Measurements from ENCODE around the gene TMC6. TPM values are rescaled to one million over a fixed set of nuclear protein-coding genes. Genes with fewer than 3 reads are reported as not detected.
A peak's percentile ranks its signal among the peaks of the same experiment; 100 is the strongest.
"Not testable (repeated sequence)": the region's sequence is repeated elsewhere in the genome, so short reads cannot be mapped to it uniquely, and the experiment has no call there.

The TMC6 gene
- total and polyA plus RNA-seq, 4 donors = 5.5 to 63.2 (median 21.4) TPM

DNA sequence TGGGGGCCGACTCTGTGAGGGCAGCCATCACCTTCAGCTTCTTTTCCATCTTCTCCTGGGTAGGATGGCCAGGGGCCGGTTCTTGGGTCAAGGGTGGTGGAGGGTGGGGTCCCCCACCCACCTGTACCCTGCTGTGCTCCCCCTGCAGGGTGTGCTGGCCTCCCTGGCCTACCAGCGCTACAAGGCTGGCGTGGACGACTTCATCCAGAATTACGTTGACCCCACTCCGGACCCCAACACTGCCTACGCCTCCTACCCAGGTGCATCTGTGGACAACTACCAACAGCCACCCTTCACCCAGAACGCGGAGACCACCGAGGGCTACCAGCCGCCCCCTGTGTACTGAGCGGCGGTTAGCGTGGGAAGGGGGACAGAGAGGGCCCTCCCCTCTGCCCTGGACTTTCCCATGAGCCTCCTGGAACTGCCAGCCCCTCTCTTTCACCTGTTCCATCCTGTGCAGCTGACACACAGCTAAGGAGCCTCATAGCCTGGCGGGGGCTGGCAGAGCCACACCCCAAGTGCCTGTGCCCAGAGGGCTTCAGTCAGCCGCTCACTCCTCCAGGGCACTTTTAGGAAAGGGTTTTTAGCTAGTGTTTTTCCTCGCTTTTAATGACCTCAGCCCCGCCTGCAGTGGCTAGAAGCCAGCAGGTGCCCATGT, 43.2 kb upstream of the TMC6 start:
- H3K27me3 ChIP-seq (ENCODE audit: control insufficient read depth in 1 of 2, insufficient read depth in 2 of 2, low read length in 1 of 2); H3K9me3 ChIP-seq (ENCODE audit: control insufficient read depth, low read length); H3K27ac ChIP-seq (ENCODE audit: low read depth in 1 of 2, low read length in 2 of 2); H3K4me1 ChIP-seq (ENCODE audit: control insufficient read depth in 1 of 2, insufficient read depth in 2 of 2, low read length in 2 of 2); H3K4me3 ChIP-seq (ENCODE audit: low read length in 2 of 2); DNase-seq; ATAC-seq (ENCODE audit: low FRiP score); H3K36me3 ChIP-seq (ENCODE audit: control insufficient read depth in 1 of 2, insufficient read depth in 2 of 2, low read length in 1 of 2): not testable (repeated sequence)
- intact Hi-C loops (cut with DNase I) = loop anchor here in 1 of 2 donors (5.0 kb wide), 1 partner anchor 59 kb away; no protein-coding TSS in a partner anchor
- 81 to 89% methylated on average over 16 to 19 of the region's 19 CpGs for WGBS, 2 donors

DNA sequence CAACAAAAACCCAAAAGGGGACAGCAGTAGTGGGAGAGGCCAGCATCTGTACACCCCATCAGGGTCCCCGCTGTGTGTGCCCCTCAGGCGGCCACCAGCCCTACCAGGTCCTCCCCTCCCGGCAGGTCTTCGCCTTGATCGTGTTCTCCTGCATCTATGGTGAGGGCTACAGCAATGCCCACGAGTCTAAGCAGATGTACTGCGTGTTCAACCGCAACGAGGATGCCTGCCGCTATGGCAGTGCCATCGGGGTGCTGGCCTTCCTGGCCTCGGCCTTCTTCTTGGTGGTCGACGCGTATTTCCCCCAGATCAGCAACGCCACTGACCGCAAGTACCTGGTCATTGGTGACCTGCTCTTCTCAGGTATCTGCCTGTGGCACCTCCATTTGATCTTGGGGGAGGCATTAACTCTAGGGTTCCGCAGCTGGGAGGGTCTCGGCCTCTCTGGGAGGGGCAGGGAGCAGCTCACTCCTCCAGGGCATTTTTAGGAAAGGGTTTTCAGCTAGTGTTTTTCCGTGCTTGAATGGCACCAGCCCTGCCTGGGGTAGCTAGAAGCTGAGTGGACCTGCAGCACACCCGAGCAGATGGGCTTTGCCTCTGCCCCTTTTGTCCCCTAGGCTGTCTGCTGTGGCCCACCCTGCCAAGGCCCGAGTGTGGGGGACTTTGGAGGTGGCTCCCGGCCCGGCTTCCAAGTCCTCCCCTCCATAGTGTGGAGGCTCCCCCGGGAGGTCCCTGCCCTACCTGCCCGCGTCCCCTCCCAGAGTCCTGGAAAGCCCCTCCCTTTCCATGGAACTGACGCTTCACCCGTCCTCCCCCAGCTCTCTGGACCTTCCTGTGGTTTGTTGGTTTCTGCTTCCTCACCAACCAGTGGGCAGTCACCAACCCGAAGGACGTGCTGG, 42.4 kb upstream of the TMC6 start:
- Histone ChIP-seq H3K27me3 (ENCODE audit: control insufficient read depth in 1 of 2, insufficient read depth in 2 of 2, low read length in 1 of 2) (no peaks in the 10 kb centered on the region), H3K27ac (ENCODE audit: low read depth in 1 of 2, low read length in 2 of 2) (no peak overlapping the region), H3K4me3 (ENCODE audit: low read length in 2 of 2) (no peak overlapping the region), H3K4me1 (ENCODE audit: control insufficient read depth in 1 of 2, insufficient read depth in 2 of 2, low read length in 2 of 2) (no peaks in the 10 kb centered on the region), H3K9me3 (ENCODE audit: control insufficient read depth, low read length) (no peaks in the 10 kb centered on the region), H3K36me3 (ENCODE audit: control insufficient read depth in 1 of 2, insufficient read depth in 2 of 2, low read length in 1 of 2) (no peaks in the 10 kb centered on the region)
- DNase-seq = no peak
- no peak for ATAC-seq (ENCODE audit: low FRiP score)
- intact Hi-C loops (cut with DNase I) = loop anchor here in 1 of 2 donors (5.0 kb wide), 1 partner anchor 59 kb away; no protein-coding TSS in a partner anchor
- WGBS, 2 donors = 88 to 89% methylated on average over 31 of the region's 31 CpGs

DNA sequence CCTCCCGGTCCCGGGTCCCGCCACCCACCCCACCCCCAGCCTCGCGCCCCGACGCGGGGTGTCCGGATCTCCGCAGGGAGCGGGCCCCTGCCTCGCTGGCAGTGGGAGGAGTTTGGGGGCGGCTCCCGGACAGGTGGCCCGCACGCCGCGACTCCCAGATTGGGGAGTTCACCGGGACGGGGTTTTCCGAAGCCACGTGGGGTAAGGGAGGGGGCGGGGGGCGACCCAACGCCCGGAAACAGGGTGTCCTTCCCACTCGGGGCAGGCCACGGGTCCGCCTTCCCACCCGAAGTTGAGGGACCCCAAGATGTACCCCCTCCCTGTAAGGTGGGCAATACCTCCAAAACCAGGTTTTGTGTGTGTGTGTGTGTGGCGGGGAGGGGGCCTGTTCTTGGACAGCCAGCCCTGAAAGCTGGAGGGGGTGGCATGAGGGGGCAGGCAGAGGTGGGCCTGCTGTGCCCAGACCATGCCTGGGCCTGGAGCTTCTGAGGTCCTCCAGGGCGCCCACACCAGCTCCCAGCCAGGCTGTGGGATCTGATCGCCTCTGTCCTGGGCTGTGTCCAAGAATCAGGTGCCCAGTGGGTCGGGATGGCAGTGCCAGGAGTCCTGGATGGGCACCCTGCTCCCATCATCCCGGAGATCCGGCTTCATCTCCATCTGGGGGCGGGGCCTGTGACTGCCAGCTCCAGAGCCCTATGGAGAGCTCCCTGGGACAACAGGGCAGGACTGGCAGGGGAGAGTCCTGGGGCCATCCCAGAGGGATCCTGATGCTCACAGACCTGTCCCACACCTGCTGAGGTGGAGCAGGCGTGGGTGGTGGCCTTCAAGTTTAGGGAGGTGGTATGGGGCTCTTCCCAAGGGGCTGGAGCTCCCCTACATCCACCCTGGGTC, 40.6 kb upstream of the TMC6 start:
- no peaks in the 10 kb centered on the region for H3K4me1 ChIP-seq (ENCODE audit: control insufficient read depth in 1 of 2, insufficient read depth in 2 of 2, low read length in 2 of 2)
- no peaks in the 10 kb centered on the region for H3K27me3 ChIP-seq (ENCODE audit: control insufficient read depth in 1 of 2, insufficient read depth in 2 of 2, low read length in 1 of 2)

DNA sequence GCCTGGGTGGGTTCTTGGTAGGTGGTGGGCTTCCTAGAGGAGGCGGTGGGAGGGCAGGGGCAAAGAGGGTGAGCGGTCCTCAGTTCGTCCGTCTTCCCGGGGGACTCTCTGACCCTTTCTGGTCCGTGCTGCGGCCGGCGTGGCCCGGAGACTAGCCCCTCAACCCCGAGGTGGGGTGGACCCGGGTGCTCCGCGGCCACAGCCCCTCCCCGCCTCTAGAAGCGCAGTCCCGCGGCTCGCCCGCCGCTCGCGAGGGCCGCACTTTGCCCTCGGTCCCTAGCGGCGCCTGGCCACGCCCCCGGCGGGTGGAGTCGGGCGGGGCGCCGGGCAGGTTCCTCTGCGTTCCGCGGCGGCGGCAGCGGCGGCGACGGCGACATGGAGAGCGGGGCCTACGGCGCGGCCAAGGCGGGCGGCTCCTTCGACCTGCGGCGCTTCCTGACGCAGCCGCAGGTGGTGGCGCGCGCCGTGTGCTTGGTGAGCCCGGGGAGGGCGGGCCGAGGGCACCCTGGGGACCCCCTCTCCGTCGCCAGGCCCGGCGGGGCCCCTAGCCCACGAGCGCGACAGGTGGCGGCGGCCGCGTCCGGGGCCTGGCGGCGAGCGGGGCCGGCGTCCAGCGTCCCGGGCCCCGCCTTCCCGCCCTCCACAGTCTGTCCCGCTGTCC, 39.8 kb upstream of the TMC6 start, which contains the start of gene SYNGR2:
Gene SYNGR2 (plus strand): TSS at position 340 of the 661 bp plus-strand sequence. CDS start 36 bp downstream, at position 376.
- Histone ChIP-seq H3K4me1 (ENCODE audit: control insufficient read depth in 1 of 2, insufficient read depth in 2 of 2, low read length in 2 of 2) (no peaks in the 10 kb centered on the region), H3K27ac (ENCODE audit: low read depth in 1 of 2, low read length in 2 of 2) (peak within 1 kb of the TSS; percentile 70 to 84), H3K9me3 (ENCODE audit: control insufficient read depth, low read length) (no peaks in the 10 kb centered on the region), H3K4me3 (ENCODE audit: low read length in 2 of 2) (peak within 1 kb of the TSS; percentile 76 to 84), H3K36me3 (ENCODE audit: control insufficient read depth in 1 of 2, insufficient read depth in 2 of 2, low read length in 1 of 2) (no peaks in the 10 kb centered on the region), H3K27me3 (ENCODE audit: control insufficient read depth in 1 of 2, insufficient read depth in 2 of 2, low read length in 1 of 2) (no peaks in the 10 kb centered on the region)
- ATAC-seq (ENCODE audit: low FRiP score) = peak; percentile 81
- peak; percentile 91 to 94 for DNase-seq
- WGBS, 2 donors = 0 to 1% methylated on average over 67 to 84 of the region's 84 CpGs
- intact Hi-C loops (cut with DNase I) = no loop called here

More for the DNA sequence above, 40.6 kb upstream of the TMC6 start:
- Histone ChIP-seq H3K27ac (ENCODE audit: low read depth in 1 of 2, low read length in 2 of 2) (peak overlapping the region; percentile 58 to 84), H3K36me3 (ENCODE audit: control insufficient read depth in 1 of 2, insufficient read depth in 2 of 2, low read length in 1 of 2) (no peaks in the 10 kb centered on the region), H3K4me3 (ENCODE audit: low read length in 2 of 2) (peak overlapping the region; percentile 76 to 84), H3K9me3 (ENCODE audit: control insufficient read depth, low read length) (no peaks in the 10 kb centered on the region)
- 4 to 11% methylated on average over 17 to 38 of the region's 38 CpGs for WGBS, 2 donors
- peak; percentile 79 to 86 for DNase-seq
- no peak for ATAC-seq (ENCODE audit: low FRiP score)
- intact Hi-C loops (cut with DNase I) = no loop called here

GRCh38 chr17:78166416-78166815, 37.9 kb upstream of the TMC6 start:
- WGBS, 2 donors = 70 to 73% methylated on average over 6 of the region's 6 CpGs
- ATAC-seq (ENCODE audit: low FRiP score) = no peak
- Histone ChIP-seq H3K4me1 (ENCODE audit: control insufficient read depth in 1 of 2, insufficient read depth in 2 of 2, low read length in 2 of 2) (no peaks in the 10 kb centered on the region), H3K27ac (ENCODE audit: low read depth in 1 of 2, low read length in 2 of 2) (no peak overlapping the region), H3K9me3 (ENCODE audit: control insufficient read depth, low read length) (no peaks in the 10 kb centered on the region), H3K36me3 (ENCODE audit: control insufficient read depth in 1 of 2, insufficient read depth in 2 of 2, low read length in 1 of 2) (no peaks in the 10 kb centered on the region), H3K4me3 (ENCODE audit: low read length in 2 of 2) (no peak overlapping the region), H3K27me3 (ENCODE audit: control insufficient read depth in 1 of 2, insufficient read depth in 2 of 2, low read length in 1 of 2) (no peaks in the 10 kb centered on the region)
- no peak for DNase-seq
- intact Hi-C loops (cut with DNase I) = no loop called here

GRCh38 chr17:78164748-78165607, 36.4 kb upstream of the TMC6 start:
- 87 to 93% methylated on average over 15 to 16 of the region's 16 CpGs for WGBS, 2 donors

GRCh38 chr17:78163881-78164747, 35.6 kb upstream of the TMC6 start:
- no peaks in the 10 kb centered on the region for H3K9me3 ChIP-seq (ENCODE audit: control insufficient read depth, low read length)
- no peaks in the 10 kb centered on the region for H3K4me1 ChIP-seq (ENCODE audit: control insufficient read depth in 1 of 2, insufficient read depth in 2 of 2, low read length in 2 of 2)
- no peak for DNase-seq
- no peak overlapping the region for H3K27ac ChIP-seq (ENCODE audit: low read depth in 1 of 2, low read length in 2 of 2)
- no peak overlapping the region for H3K4me3 ChIP-seq (ENCODE audit: low read length in 2 of 2)
- intact Hi-C loops (cut with DNase I) = no loop called here
- H3K27me3 ChIP-seq (ENCODE audit: control insufficient read depth in 1 of 2, insufficient read depth in 2 of 2, low read length in 1 of 2) = no peaks in the 10 kb centered on the region
- H3K36me3 ChIP-seq (ENCODE audit: control insufficient read depth in 1 of 2, insufficient read depth in 2 of 2, low read length in 1 of 2) = no peaks in the 10 kb centered on the region
- whole genome bisulfite sequencing, 2 donors = 74 to 75% methylated on average over 22 of the region's 22 CpGs
- no peak for ATAC-seq (ENCODE audit: low FRiP score)

More at GRCh38 chr17:78164748-78165607, 36.4 kb upstream of the TMC6 start:
- intact Hi-C loops (cut with DNase I) = no loop called here
- no peaks in the 10 kb centered on the region for H3K27me3 ChIP-seq (ENCODE audit: control insufficient read depth in 1 of 2, insufficient read depth in 2 of 2, low read length in 1 of 2)
- no peaks in the 10 kb centered on the region for H3K36me3 ChIP-seq (ENCODE audit: control insufficient read depth in 1 of 2, insufficient read depth in 2 of 2, low read length in 1 of 2)
- ATAC-seq (ENCODE audit: low FRiP score) (no peak), DNase-seq (no peak)
- H3K4me1 ChIP-seq (ENCODE audit: control insufficient read depth in 1 of 2, insufficient read depth in 2 of 2, low read length in 2 of 2) = no peaks in the 10 kb centered on the region
- no peak overlapping the region for H3K4me3 ChIP-seq (ENCODE audit: low read length in 2 of 2)
- H3K27ac ChIP-seq (ENCODE audit: low read depth in 1 of 2, low read length in 2 of 2) = no peak overlapping the region
- H3K9me3 ChIP-seq (ENCODE audit: control insufficient read depth, low read length) = no peaks in the 10 kb centered on the region
